Measurements from ENCODE around the gene MINPP1.

The MINPP1 gene

GRCh38 chr10:87598700-87599099 lies 94.0 kb downstream of the MINPP1 start:
- H3K27me3 Mint-ChIP-seq, result no peaks in the 10 kb centered on the region

GRCh38 chr10:87600581-87600980 lies 95.9 kb downstream of the MINPP1 start:
- no peak overlapping the region for H3K4me3 Mint-ChIP-seq
- H3K4me1 Mint-ChIP-seq, result peaks cover 8% of the 10 kb centered on the region
- H3K9me3 Mint-ChIP-seq, result no peaks in the 10 kb centered on the region
- H3K27me3 Mint-ChIP-seq, result no peaks in the 10 kb centered on the region
- no peak for ATAC-seq
- H3K36me3 Mint-ChIP-seq (ENCODE audit: low read depth), result no peaks in the 10 kb centered on the region
- no peak for DNase-seq
- no peak overlapping the region for H3K27ac Mint-ChIP-seq

More at GRCh38 chr10:87598700-87599099, 94.0 kb downstream of the MINPP1 start:
- DNase-seq, result no peak
- H3K36me3 Mint-ChIP-seq (ENCODE audit: low read depth), result no peaks in the 10 kb centered on the region
- H3K4me1 Mint-ChIP-seq, result peaks cover 8% of the 10 kb centered on the region
- no peak overlapping the region for H3K27ac Mint-ChIP-seq
- no peak overlapping the region for H3K4me3 Mint-ChIP-seq
- no peaks in the 10 kb centered on the region for H3K9me3 Mint-ChIP-seq
- ATAC-seq, result no peak
